NCI-H146 (cell line): ENCODE results near the gene SLC1A3.
"Not testable (repeated sequence)": the region's sequence is repeated elsewhere in the genome, so short reads cannot be mapped to it uniquely, and the experiment has no call there.

ENCODE experiments used
- DNase-seq: peaks from one replicate; lab custom pipeline; 2025; lab: John Stamatoyannopoulos, UW

The SLC1A3 gene

DNA sequence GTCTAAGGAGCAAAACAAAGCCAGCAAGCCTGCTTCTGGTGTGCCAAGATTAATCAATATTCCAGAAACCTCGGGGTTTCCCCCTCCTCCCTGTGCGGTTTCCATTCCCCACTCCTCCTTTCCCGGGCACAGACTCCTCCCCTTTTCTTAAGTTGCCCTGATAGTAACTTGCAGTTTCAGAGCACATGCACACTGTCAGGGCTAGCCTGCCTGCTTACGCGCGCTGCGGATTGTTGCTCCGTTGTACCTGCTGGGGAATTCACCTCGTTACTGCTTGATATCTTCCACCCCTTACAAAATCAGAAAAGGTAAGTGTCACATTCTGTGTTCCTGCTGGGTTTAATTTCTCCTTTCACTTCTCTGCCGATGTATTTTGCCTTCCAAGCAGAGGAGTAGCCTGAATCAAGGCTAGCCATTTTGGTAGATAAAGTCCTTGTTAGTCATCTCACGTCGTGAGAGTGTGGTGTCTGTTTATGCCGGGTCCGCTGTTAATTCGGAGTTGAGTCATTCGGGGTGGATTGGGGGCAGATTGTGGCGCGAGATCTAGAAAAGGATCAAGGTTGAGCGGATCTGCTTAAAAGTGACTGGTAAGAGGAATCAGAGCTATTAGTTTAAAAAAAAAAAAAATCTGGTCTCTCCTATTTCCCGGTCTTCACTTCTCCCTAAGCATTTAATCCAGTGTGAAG lies at the start of gene SLC1A3:
TSS of gene SLC1A3 (plus strand) at position 179 of the 686 bp plus-strand sequence. CDS start 1,818 bp downstream, outside the sequence.
- DNase-seq = no peak

DNA sequence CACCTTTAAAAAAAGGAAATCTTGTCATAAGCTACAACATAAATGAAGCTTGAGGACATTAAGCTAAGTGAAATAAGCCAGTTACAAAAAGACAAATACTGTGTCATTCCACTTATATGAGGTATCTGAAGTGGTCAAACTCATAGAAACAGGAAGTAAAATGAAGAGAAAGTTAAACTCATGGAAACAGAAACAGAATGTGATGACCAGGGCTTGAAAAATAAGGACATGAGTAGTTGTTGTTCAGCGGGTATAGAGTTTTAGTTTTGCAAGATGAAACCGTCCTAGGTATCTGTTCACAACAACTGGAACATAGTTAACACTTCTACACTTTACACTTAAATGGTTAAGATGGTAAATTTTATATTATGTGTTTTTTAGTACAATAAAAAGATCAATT lies 47.8 kb upstream of the SLC1A3 start:
- no peak for DNase-seq

DNA sequence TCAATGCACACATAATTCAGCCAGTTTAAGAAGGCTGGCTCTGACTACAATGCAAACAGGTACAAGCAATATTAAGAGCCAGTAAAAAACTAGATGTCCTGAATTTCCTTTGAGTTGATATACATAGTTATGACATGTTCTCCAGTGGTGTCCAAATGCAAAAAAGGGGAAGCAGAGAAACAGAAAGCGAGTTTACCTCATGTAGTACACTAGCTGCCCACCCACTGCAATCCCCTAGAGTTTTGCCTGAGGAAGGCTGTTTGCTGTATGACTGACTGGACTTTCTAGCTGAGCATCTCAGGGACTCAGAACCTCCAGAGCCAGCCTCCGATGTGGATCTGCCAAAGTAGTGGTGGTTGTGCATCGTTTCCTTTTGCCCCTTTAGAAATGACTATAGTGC lies 44.8 kb upstream of the SLC1A3 start:
- no peak for DNase-seq

DNA sequence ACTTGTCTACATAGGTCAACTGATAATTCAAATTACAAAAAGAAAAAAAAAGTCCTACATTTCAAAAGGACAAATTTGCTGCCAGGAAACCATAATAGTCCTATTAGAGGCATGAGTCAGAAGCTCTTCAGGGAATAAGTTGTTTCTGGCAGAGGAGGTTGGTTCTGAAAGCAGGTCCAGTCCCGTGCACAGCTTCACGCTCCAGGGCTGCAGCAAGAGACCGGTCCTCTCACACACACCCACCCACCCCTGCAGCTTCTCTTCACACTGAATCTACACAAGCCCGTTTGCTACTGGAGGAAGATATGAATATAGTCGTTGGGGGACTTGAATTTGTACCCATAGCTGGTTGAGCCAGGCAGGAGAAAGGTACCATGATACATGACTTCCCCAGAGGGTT lies 36.9 kb upstream of the SLC1A3 start:
- DNase-seq = no peak

DNA sequence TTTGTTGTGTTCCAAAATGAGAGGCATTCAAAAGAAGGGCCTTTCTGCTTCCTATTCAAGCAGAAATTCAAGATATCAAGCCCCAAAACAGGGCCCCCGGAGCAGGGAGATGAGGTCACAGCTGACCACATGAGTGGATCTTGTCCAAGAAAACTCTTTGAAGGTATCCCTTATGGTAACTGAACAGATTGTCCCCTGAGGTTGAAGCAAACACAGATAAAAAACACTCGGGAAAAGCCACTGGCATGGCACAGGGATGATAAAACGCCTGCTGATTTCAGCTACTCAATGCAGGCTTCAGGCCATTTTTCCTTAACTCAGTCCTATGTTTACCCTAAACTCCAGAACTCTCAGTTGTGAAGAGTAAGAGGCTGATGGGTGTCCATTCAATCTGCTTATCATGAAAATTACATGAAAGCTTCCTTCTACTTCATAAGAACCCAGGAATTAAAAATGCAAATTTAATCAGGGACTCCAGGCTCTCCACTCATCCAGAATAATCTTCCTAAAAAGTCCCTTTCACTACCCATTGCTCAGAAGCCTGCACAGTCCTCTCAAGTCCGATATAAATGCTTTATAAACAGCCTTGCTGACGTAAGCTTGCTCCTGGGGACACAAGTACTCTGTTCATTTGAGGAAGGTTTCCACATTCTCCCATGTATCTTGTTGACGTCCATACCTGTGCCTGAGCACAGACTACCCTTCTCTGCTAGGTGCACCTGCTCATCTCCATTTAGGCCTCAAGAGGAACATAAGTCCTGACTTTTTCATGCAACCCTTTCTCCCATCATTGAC lies 35.9 kb upstream of the SLC1A3 start:
- no peak for DNase-seq

DNA sequence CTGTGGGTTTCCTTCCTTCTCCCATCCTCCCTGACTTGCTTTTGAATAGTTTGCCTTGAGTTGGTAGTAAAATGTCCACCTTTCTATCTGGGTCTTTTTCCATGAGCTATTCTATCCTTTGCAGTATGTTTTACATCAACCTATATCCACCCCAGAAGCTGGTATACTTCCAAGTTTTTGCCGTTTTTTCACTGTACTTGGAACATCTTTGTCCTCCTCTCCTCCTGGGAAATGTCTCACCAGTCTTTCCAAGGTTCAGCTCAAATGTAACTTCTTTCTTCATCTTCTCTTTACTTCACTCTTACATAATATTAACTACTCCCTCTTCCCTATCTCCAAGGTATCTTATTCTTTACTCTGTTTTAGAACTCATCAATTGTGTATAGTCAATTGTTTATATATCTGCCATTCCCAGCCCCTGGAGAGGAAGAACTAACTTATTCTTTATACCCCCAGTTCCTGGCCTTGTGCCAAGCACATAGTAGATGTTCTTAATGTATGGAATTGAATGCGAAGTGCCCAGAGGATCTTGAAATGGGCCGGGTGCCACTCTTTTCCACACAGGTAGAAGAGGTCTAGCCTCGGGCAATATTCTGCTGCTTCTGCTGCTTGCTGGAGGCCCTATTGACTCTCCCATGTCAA lies 34.9 kb upstream of the SLC1A3 start:
- no peak for DNase-seq

DNA sequence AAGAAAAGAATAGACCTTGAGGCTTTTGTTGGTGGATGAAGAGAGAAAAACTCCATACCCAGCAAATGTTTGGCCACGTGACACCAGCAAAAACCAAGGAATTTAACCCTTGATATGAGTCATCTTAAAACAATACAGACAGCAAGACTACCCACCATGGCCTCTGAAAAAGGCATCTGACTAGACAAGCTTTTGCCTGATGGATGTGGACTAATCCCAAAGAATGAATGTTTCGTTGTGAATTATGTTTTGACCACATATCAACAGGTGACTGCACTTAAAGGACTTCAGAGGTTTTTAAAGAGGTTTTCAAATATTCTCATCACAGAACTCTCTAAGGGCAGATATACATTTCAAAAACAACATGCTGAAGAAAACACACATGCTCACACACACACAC lies 33.0 kb upstream of the SLC1A3 start:
- DNase-seq = no peak

DNA sequence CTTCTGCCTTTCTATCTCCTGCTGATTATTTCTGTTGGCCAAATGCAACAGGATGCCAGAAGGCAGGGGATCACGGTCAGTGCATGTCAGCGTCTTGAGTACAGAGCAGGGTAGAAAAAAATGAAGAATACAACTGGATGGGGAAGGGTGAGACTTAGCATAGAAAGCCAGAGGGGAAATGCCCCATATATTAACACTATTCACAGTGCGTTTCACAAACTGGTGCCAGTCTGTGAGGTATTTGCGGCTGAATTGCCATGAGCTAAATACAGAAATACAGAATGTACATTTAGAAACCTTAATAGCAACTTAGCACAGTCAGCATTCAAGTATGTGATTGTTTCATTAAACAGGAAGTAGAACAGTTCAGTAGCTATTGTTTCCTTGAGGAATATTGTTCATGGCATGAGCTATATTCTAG lies 31.0 kb upstream of the SLC1A3 start:
- no peak for DNase-seq

DNA sequence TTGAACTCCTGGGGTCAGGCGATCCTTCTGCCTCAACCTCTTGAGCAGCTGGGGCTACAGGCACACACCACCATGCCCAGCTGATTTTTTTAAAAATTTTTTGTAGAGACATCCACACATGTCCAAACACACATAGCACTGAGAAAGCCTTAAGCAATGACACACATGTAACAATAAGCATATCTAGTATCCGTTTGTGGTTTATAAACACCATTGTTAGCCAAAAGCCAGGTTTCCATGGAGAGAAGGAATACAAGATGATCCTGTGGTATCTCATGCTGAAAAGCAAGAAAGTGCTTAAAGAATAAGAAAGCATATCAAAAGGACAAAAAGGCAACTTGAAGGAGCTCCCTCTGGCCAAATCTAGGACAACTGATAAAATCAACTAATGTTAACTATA lies 29.7 kb upstream of the SLC1A3 start:
- no peak for DNase-seq

DNA sequence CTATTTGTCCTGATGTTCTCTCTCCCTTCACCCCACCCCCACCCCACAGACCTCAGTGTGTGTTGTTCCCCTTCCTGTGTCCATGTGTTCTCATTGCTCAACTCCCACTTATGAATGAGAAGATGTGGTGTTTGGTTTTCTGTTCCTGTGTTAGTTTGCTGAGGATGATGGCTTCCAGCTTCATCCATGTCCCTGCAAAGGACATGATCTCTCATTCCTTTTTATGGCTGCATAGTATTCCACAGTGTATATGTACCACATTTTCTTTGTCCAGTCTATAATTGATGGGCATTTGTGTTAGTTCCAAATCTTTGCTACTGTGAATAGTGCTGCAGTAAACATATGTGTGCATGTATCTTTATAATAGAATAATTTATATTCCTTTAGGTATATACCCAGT lies 26.5 kb upstream of the SLC1A3 start:
- not testable (repeated sequence) for DNase-seq

DNA sequence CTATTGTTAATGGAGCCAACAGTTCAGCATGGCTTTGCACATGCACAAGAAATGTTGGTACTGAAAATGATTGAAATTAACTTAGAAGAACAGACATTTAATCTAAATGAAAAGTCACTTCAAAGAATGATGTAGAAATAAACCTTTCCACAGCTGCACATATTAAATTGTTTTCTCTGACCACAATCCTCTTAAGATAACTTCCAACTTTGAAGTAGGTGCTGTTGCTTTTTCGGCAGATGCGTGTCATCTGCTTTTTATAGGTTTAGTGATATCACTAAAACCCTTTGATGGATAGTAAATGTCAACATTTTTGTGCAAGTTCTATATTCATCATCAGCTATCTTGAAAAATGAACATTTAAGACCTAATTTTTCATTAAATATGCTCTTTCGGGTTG lies 25.3 kb upstream of the SLC1A3 start:
- DNase-seq = no peak

DNA sequence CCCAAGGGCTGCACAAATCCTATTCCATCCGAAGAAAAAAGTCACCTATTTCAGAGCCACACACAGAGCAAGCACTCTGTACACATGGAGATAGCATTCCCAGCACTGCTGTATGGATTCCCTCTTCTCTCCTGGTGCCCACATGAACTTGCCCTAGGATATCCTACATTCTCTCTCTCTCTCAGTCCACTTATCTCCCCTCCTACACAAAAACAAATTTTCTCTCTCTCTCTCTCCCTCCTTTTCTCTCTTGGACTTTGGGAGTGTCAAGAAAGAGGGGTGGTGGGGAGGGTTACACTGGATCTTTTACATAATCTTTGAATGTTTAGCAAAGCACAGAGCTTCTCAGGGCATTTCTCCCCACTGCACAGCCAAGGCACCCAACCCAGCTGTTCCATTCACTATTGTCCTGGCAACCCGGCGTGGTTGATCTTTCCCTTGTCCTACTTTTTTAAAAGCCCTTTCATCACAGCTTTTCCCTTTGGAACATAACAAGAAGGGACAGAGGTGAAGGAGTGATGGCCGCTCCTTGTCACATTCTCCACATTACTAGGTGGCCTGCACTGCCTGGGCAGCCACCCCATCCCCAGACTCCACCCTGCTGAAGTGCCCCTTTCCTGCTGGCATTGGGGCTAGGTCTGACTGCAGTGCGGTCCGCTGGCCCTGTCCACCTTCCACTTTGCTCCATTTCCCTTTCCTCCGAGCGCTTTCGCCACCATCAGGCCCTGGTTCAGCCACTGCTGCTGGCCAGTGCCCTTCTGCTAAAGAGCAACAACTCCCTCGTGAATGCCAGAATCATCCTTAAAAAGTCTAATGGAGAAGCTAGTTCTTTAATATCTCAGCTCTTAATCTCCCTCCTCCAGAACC lies 22.2 kb upstream of the SLC1A3 start:
- no peak for DNase-seq

DNA sequence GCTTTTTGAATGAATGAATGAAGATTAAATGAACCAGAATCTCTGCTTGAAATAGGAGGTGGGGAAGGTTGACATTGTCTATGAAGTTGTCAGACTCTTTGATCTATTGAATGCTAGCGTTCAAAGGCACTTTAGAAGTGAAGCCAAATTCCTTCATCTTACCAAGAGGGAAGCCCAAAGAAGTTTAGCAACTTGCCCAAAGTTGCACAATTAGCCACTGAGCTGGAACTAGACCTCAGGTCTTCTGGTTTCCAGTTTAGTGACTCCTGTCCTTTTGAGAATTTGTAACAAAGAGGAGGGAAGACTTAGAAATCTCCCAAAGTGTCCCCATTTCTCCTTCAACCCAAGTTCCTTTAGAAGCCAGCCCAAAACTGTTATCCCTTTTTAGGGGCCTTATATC lies 20.7 kb upstream of the SLC1A3 start:
- DNase-seq = no peak

DNA sequence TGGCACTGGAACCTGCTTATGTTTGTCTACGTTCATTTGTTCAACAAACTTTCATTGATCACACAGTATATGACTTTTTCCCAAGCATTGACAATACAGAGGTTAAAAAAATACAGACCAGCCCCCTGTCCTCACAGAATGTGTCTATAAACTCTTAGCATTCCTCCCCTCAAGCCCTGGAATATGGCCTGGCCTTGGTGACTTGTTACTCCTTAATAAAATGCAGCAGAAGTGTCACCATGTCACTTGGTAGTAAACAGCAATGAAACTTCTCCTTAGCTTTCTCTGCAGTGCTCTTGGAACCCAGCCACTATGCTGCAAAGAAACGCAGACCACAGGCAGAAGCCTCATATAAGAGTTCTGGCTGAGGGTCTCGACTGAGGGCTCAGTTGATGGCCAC lies 19.1 kb upstream of the SLC1A3 start:
- DNase-seq = no peak

DNA sequence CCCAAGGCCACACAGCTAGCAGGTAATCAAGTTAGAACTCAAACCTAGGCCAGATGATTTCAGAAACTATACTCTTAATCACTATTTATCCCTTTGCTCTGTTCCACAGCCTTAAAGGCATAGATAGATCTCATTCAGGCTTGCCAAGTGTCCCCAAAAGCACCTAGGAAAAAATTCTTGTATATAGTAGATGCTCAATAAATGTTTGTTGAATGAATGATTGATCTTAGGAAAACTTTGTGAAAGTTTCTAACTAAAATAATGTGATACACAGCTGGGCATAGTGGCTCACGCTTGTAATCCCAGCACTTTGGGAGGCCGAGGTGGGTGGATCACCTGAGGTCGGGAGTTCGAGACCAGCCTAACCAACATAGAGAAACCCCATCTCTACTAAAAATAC lies 16.7 kb upstream of the SLC1A3 start:
- DNase-seq = not testable (repeated sequence)

DNA sequence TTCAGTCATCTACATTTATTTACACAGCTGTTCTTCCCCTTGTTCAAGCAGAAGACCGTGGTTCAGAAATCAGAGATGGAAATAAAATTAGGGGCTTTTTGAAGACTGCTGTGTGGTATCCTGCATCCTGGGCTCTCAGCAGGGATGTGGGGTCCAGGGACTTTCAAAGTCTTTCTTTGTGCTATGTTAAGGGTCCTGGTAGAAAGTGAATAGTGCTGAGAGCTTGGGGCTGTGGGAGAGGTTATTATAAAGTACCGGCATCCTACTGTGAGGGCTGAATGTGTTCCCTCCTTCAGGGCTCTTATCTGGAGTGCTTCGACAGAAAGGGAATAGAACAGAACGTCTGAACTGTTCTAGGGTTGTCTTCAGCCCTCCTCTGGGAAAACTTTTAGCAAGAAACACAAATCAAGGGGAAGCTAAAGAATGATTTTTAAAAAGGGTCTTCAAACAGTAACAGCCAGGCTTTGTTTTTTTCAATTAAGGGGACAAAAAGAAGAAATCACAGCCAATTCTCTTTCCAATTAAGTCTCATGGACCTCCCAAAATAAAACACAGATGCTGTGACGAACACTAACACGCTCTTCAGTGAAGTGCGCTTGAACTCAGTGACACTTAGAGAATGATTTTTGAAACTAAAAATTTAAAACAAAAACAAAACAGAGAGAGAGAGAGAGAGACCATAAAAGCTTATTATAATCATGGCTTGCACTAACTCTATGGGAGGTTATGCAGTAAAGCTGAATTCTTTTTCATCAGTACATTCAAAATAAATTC lies 15.7 kb upstream of the SLC1A3 start:
- DNase-seq = no peak

DNA sequence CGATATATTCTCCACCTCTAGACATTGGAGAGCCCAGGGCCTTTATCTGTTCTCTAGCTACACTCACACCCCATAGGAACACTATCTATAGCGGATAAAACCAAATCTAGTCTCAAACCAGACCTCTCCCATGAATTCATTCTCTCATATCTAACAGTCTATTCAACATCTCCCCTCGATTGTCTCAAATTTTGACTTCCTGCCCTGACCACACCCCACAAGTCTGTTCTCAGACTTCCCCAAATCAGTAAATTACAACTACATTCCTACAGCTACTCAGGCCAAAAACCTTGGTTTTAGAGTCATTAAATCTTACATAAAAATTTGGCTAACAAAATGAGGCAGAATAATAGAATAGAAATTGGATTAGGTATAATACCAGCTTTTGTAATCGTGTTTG lies 12.5 kb upstream of the SLC1A3 start:
- DNase-seq = no peak

DNA sequence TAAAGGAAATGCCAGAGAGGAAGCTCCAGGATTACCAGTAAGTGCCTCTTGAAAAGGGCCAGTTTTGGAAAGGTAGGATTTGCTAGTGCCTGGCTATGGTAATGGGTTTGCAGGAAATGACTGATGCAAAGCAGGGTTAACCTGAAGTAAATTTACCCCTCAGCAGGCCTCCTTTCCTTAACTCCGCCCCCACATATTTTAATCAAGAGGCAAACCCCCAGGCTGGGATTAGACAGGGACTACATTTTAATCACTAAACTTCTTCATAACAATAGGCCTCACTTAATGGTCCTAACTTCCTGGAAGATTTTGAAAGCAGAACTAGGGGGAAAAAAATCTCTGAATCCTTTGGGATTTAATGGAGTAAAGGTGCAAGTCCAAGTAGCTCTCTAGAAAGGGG lies 10.2 kb upstream of the SLC1A3 start:
- DNase-seq = no peak

DNA sequence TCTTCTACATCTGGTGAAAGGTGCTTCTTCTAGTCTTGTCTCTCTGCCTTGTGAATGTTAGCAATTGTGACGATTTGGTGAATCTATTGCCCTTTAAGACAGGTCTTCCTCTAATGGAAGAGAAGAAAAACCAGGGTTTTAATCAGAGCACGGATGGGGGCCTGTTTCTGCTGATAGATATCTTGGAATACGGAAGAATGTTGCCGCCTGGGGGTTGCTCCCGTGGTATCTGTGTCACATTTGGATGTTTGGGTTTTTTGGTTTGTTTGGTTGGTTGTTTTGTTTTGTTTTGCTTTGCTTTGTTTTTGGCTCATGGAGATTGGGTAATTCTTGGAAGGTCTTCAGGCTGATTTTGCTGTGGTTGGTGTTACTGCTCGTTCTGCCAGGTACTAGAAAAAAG lies 9.7 kb upstream of the SLC1A3 start:
- no peak for DNase-seq

DNA sequence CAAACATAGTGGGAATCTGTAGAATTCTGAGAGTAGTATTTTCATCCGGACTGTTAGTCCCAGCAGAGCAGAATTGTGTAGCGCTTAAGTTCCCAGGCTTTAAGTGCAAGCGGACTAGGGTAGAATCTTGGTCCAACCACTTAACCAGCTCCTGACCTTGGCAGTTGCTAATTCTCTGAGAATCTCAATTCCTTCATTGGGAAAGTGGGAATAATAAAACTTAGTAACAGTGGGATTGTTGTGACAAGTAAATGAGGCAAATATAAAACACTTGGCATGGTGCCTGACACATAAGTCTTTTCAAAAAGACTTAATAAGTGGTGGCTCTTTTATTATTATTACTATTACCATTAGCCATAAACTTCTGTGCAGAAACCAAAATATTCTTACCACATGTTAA lies 8.4 kb upstream of the SLC1A3 start:
- DNase-seq = no peak

DNA sequence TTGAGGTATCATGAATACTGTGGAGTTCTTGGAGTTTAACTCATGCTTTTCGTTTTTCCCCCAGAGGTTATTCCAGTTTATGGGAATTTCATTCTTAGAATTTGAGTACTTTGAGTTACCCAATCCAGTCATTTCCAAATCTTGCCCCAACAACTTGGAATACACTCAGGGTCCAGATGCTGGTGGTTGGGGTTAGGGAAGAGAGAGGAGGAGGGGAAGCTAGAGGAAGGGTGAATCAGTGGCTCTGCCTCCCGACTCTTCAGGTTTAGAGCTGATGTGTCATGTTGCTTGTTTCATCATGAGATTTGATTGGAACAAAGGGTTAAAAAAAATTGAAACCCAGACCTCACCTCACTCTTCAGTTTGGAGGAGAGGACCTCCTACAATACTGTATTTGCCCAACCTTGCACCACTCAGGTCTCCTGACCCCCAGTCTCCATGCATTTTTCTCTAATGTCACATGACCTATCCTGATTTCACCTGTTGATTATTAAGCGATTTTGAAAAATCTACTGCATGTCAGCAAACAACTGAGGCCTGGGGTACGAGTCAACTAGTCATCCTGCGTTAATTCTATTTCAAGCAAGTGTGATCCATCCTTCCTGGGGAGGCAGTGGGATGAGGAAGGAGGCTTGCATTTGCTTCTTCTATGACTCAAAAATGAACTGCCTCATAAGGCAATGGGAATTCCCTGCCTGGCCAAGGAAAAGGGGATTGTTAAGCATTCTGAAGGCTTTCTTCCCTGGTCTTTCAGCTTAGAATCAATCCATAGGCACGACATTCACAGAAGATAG lies 6.2 kb upstream of the SLC1A3 start:
- DNase-seq = no peak
